Measurements from ENCODE around the gene NXNL2. TPM values are rescaled to one million over a fixed set of nuclear protein-coding genes. Genes with fewer than 3 reads are reported as not detected.

The NXNL2 gene
- total RNA-seq, 4 donors from 2014 or later = not detected

- Histone ChIP-seq H3K27ac (no peak overlapping the region), H3K27me3 (peaks cover 0 to 6% of the 10 kb centered on the region in 2 donors), H3K9me3 (no peaks in the 10 kb centered on the region), H3K4me3 (no peak overlapping the region), H3K36me3 (no peaks in the 10 kb centered on the region), H3K4me1 (peaks cover 0 to 24% (median 0%) of the 10 kb centered on the region in 4 donors)
- DNase-seq = no peak
- TF ChIP-seq, protein P1, sequence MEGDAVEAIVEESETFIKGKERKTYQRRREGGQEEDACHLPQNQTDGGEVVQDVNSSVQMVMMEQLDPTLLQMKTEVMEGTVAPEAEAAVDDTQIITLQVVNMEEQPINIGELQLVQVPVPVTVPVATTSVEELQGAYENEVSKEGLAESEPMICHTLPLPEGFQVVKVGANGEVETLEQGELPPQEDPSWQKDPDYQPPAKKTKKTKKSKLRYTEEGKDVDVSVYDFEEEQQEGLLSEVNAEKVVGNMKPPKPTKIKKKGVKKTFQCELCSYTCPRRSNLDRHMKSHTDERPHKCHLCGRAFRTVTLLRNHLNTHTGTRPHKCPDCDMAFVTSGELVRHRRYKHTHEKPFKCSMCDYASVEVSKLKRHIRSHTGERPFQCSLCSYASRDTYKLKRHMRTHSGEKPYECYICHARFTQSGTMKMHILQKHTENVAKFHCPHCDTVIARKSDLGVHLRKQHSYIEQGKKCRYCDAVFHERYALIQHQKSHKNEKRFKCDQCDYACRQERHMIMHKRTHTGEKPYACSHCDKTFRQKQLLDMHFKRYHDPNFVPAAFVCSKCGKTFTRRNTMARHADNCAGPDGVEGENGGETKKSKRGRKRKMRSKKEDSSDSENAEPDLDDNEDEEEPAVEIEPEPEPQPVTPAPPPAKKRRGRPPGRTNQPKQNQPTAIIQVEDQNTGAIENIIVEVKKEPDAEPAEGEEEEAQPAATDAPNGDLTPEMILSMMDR (IDR thresholded peaks at IDR 0.05) = no peak
- no peak for TF ChIP-seq POLR2A (IDR thresholded peaks at IDR 0.05)
These were observed 3.5 kb downstream of the NXNL2 start for GRCh38 chr9:88538311-88539085.

DNA sequence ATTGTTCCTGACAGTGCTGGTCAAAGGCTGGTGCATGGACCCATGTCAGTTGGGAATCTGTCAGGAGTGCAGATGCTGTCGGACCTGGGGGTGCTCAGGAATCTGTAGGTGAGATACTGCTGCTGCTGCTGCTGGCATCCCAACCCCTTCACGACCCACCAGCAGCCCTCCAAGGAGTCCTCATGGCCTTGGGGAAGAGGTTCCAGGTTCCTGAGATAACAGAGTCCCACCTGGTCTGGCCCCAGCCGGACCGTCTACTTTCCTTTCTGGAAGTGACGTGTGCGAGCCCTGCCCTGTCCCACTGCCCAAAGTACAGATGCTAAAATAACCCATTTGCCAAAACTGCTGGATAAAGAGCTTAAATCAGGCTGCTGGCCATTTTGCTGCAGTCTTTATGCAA is 4.3 kb downstream of the NXNL2 start:
- no peak for TF ChIP-seq POLR2A (IDR thresholded peaks at IDR 0.05)
- TF ChIP-seq, protein P1 (IDR thresholded peaks at IDR 0.05) = no peak
- no peaks in the 10 kb centered on the region for H3K9me3 ChIP-seq
- no peak for DNase-seq
- no peaks in the 10 kb centered on the region for H3K36me3 ChIP-seq
- no peak overlapping the region for H3K27ac ChIP-seq
- H3K4me1 ChIP-seq = peaks cover 0 to 18% (median 0%) of the 10 kb centered on the region in 4 donors
- peaks cover 0 to 6% of the 10 kb centered on the region in 2 donors for H3K27me3 ChIP-seq
- H3K4me3 ChIP-seq = no peak overlapping the region

DNA sequence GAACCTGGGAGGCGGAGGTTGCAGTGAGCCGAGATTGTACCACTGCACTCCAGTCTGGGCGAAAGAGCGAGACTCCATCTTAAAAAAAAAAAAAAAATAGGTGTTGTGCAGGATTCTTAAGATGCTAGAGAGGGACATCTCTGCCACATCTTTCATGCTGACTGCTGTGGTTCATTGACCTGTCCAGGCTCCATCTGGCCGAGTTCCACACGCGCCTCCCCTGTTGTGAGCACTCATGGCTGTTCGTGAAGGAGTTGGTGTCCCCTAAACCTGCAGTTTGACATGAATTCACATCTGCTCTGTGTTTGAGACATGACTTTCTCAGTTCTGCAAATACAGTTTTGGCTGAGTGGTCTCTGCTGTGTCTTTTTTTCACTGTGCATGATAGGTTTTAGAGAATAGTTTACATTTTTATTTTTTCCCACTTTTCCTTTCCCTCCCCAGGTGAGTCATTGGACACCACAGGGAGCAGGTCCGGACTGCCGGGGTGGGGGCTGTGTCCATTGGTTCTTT is 5.3 kb downstream of the NXNL2 start:
- H3K27me3 ChIP-seq = peaks cover 0 to 6% of the 10 kb centered on the region in 2 donors

DNA sequence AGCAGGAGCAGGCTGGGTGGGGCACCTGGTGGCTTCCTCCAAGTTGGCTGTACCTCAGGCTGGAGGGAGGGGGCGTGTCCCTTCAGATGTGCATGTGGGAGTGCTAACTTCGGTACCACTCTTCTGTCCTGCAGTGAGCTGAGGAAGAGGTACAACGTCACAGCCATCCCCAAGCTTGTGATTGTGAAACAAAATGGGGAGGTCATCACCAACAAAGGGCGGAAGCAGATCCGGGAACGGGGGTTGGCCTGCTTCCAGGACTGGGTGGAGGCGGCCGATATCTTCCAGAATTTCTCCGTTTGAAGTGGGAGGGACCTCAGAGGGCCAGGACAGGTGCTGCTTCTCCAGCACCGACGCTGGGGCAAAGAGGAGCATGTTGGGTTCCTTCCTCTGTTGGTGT is 9.3 kb downstream of the NXNL2 start:
- DNase-seq = no peak
- H3K9me3 ChIP-seq = no peaks in the 10 kb centered on the region

More for the DNA sequence above, 5.3 kb downstream of the NXNL2 start:
- H3K9me3 ChIP-seq = no peaks in the 10 kb centered on the region
- no peak for DNase-seq
- H3K4me1 ChIP-seq = peaks cover 0 to 9% (median 0%) of the 10 kb centered on the region in 4 donors
- H3K4me3 ChIP-seq = no peak overlapping the region
- no peak overlapping the region for H3K27ac ChIP-seq
- H3K36me3 ChIP-seq = no peaks in the 10 kb centered on the region
- TF ChIP-seq POLR2A (IDR thresholded peaks at IDR 0.05) = no peak

DNA sequence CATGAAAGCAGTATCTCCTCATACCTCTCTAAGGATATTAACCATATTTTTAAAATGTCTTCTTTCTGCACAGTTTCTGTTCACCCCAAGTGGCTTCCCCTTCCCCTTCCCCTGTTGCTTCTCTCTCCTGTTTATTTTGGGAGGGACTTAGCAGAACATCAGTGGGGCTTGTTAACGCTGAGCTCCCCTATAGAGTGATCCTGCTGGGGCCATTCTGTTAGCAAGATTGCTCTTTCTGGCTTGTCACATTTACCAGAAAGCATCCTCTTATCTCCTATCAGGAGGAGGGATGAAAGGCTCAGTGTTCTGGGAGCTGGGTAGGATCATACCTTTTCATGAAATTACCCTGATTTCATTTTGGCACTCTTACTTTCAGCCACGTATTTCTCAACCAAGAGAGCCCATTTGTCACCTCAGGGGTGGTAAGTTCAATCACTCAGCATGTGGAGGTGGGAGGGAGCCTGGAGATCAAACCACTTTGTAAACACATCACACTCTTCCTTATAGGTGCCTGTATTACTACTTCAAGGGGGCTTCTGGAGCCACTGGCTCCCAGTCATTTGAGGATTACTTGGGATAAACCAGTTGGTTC is 16.7 kb downstream of the NXNL2 start:
- DNase-seq = no peak
- Histone ChIP-seq H3K4me3 (no peak overlapping the region), H3K27me3 (no peaks in the 10 kb centered on the region), H3K9me3 (no peaks in the 10 kb centered on the region), H3K36me3 (no peaks in the 10 kb centered on the region), H3K4me1 (no peaks in the 10 kb centered on the region), H3K27ac (no peak overlapping the region)
- TF ChIP-seq POLR2A (IDR thresholded peaks at IDR 0.05) = no peak
- TF ChIP-seq, protein P1 (IDR thresholded peaks at IDR 0.05) = no peak

More for the DNA sequence above, 9.3 kb downstream of the NXNL2 start:
- no peaks in the 10 kb centered on the region for H3K27me3 ChIP-seq
- TF ChIP-seq, protein P1 (IDR thresholded peaks at IDR 0.05) = no peak
- TF ChIP-seq POLR2A (IDR thresholded peaks at IDR 0.05) = no peak
- H3K4me1 ChIP-seq = no peaks in the 10 kb centered on the region
- no peak overlapping the region for H3K4me3 ChIP-seq
- H3K27ac ChIP-seq = no peak overlapping the region
- no peaks in the 10 kb centered on the region for H3K36me3 ChIP-seq

DNA sequence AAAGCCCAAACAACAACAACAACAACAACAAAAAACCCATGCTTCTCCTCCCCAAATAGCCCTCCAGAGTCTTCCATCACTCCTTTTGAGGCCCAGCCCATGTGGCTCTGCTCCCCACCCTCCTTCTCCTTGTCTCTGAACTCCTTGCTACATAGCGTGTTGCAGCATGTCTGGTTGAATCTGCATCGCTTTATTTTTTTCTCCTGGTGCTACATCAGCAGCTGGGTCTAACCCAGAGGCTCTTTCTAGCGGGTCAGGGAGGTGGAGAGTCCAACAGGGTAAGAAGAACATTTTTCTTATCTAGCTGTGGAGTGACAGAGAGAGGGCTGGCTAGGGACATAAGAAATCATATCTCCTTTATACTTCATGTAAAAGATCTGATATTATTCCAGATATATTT is 18.4 kb downstream of the NXNL2 start:
- no peak for DNase-seq
- H3K27ac ChIP-seq = no peak overlapping the region
- TF ChIP-seq, protein P1 (IDR thresholded peaks at IDR 0.05) = no peak
- no peak for TF ChIP-seq POLR2A (IDR thresholded peaks at IDR 0.05)
- no peaks in the 10 kb centered on the region for H3K27me3 ChIP-seq
- H3K4me3 ChIP-seq = no peak overlapping the region
- no peaks in the 10 kb centered on the region for H3K4me1 ChIP-seq
- H3K9me3 ChIP-seq = no peaks in the 10 kb centered on the region
- H3K36me3 ChIP-seq = no peaks in the 10 kb centered on the region

All from Peyer's patch (tissue), 4 donors.